IMR-90 (cell line): ENCODE measurements around the gene TMX1. TPM values are rescaled to one million over a fixed set of nuclear protein-coding genes. Genes with fewer than 3 reads are reported as not detected.

Experiments
- ATAC-seq: fragments of 200-7000 bp; cut with Tn5 transposase; 2 replicates; pipeline ENCODE4 v1.9.1; 2020; ENCODE audit warnings: low read depth, mild to moderate bottlenecking, moderate library complexity
- BruUV-seq: library from RNA; stranded (reverse); fragments of 400-500 nt; replicated peaks from 2 replicates; lab custom pipeline; 2021; lab: Mats Ljungman, UMichigan
- CTCF ChIA-PET: fragments of 300-600 bp; formaldehyde crosslinking; extraction: SDS; loops from one replicate; lab custom pipeline; 2021; ENCODE audit warnings: antibody characterized with exemption; lab: Yijun Ruan, JAX
- POLR2A ChIA-PET: fragments of 300-600 bp; sonication (Branson Sonifier 250); formaldehyde crosslinking; loops from one replicate; lab custom pipeline; 2022; ENCODE audit warnings: antibody characterized with exemption; ENCODE audit not compliant: unreplicated experiment; lab: Charles Lee
- DNase-seq: peaks from one replicate; pipeline ENCODE4 v3.0.0; 2013
- H2AFZ ChIP-seq: replicated peaks from 2 replicates; pipeline ENCODE3; 2013; ENCODE audit warnings: low read length, mild to moderate bottlenecking; ENCODE audit not compliant: poor library complexity
- H2AK5ac ChIP-seq: 2 replicates; pipeline ENCODE4 v1.6.1; 2013; ENCODE audit warnings: low read depth, low read length, inconsistent platforms
- H2AK9ac ChIP-seq: replicated peaks from 2 replicates; pipeline ENCODE3; 2013; ENCODE audit warnings: mild to moderate bottlenecking, low read depth, low read length, moderate library complexity; ENCODE audit not compliant: poor library complexity
- H2BK120ac ChIP-seq: 2 replicates; pipeline ENCODE4 v1.6.1; 2013; ENCODE audit warnings: low read depth, low read length, inconsistent platforms
- H2BK15ac ChIP-seq: 3 replicates; pipeline ENCODE4 v1.6.1; 2013; ENCODE audit warnings: low read depth, low read length, inconsistent platforms
- H2BK20ac ChIP-seq: 2 replicates; pipeline ENCODE4 v1.6.1; 2013; ENCODE audit warnings: low read depth, mild to moderate bottlenecking, inconsistent platforms, low read length, moderate library complexity
- H2BK5ac ChIP-seq: 2 replicates; pipeline ENCODE4 v1.6.1; 2013; ENCODE audit warnings: mild to moderate bottlenecking, low read depth, low read length, inconsistent platforms; ENCODE audit not compliant: poor library complexity, severe bottlenecking
- H3K14ac ChIP-seq: replicated peaks from 2 replicates; pipeline ENCODE4 v1.6.1; 2013; ENCODE audit warnings: low read depth, low read length, inconsistent platforms
- H3K18ac ChIP-seq: 2 replicates; pipeline ENCODE4 v1.6.1; 2013; ENCODE audit warnings: low read depth, low read length, control low read depth
- H3K23ac ChIP-seq: 2 replicates; pipeline ENCODE4 v1.6.1; 2013; ENCODE audit warnings: low read depth, low read length, inconsistent platforms
- H3K27ac ChIP-seq: 2 replicates; pipeline ENCODE4 v1.5.1; 2013; ENCODE audit warnings: mild to moderate bottlenecking, control low read depth, low read length; ENCODE audit not compliant: insufficient read depth
- H3K27me3 ChIP-seq: 2 replicates; pipeline ENCODE4 v1.6.1; 2013; ENCODE audit warnings: low read length; ENCODE audit not compliant: control insufficient read depth, insufficient read depth
- H3K36me3 ChIP-seq: 2 replicates; pipeline ENCODE4 v1.6.1; 2013; ENCODE audit warnings: low read length, mixed read lengths; ENCODE audit not compliant: control insufficient read depth, insufficient read depth
- H3K4ac ChIP-seq: 2 replicates; pipeline ENCODE4 v1.6.1; 2013; ENCODE audit warnings: low read depth, low read length, inconsistent platforms
- H3K4me1 ChIP-seq: 2 replicates; pipeline ENCODE4 v1.6.1; 2013; ENCODE audit warnings: low read length, mixed read lengths; ENCODE audit not compliant: control insufficient read depth, insufficient read depth
- H3K4me2 ChIP-seq: 2 replicates; pipeline ENCODE4 v1.6.1; 2013; ENCODE audit warnings: low read depth, mild to moderate bottlenecking, control low read depth, low read length, moderate library complexity
- H3K4me3 ChIP-seq: 2 replicates; pipeline ENCODE4 v1.5.1; 2013; ENCODE audit warnings: low read depth, mild to moderate bottlenecking, control low read depth, low read length, moderate library complexity; ENCODE audit not compliant: insufficient read depth
- H3K56ac ChIP-seq: 2 replicates; pipeline ENCODE4 v1.6.1; 2013; ENCODE audit warnings: low read length, inconsistent platforms; ENCODE audit not compliant: insufficient read depth; ENCODE audit errors: extremely low read depth
- H3K79me1 ChIP-seq, 2 experiments: 2 replicates each; pipeline ENCODE4 v1.6.1; 2013; ENCODE audit warnings: low read length in 2 of 2, inconsistent platforms in 1 of 2, low read depth in 1 of 2
- H3K9ac ChIP-seq: 2 replicates; pipeline ENCODE4 v1.6.1; 2013; ENCODE audit warnings: low read depth, low read length, control low read depth
- H3K9me1 ChIP-seq: 2 replicates; pipeline ENCODE4 v1.6.1; 2013; ENCODE audit warnings: low read length, inconsistent platforms; ENCODE audit not compliant: insufficient read depth
- H3K9me3 ChIP-seq: 2 replicates; pipeline ENCODE4 v1.6.1; 2013; ENCODE audit warnings: low read length; ENCODE audit not compliant: control insufficient read depth, insufficient read depth
- H4K20me1 ChIP-seq: 2 replicates; pipeline ENCODE4 v1.6.1; 2013; ENCODE audit warnings: low read length, inconsistent platforms; ENCODE audit not compliant: insufficient read depth
- H4K5ac ChIP-seq: 2 replicates; pipeline ENCODE4 v1.6.1; 2013; ENCODE audit warnings: mild to moderate bottlenecking, low read depth, low read length, control low read depth
- H4K8ac ChIP-seq, 2 experiments: 2 replicates each; pipeline ENCODE4 v1.6.1; 2013; ENCODE audit warnings: low read depth in 2 of 2, low read length in 2 of 2, control low read depth in 1 of 2, inconsistent platforms in 1 of 2
- H4K91ac ChIP-seq: 2 replicates; pipeline ENCODE4 v1.6.1; 2013; ENCODE audit warnings: low read depth, low read length, inconsistent platforms; ENCODE audit not compliant: insufficient read depth
- BHLHE40 ChIP-seq: fragments of 150-350 bp; IDR thresholded peaks from 2 replicates; pipeline ENCODE4 v1.6.1; 2016; ENCODE audit warnings: mild to moderate bottlenecking, low read depth, low read length
- CEBPB ChIP-seq: IDR thresholded peaks from 2 replicates; pipeline ENCODE4 v1.6.1; 2012; ENCODE audit warnings: low read depth, low read length, improper control_type of control experiment
- CHD1 ChIP-seq: IDR thresholded peaks from 2 replicates; pipeline ENCODE4 v1.6.1; 2012; ENCODE audit warnings: low read depth, low read length, improper control_type of control experiment
- FOS ChIP-seq: fragments of 150-350 bp; IDR thresholded peaks from 2 replicates; pipeline ENCODE4 v1.6.1; 2016; ENCODE audit warnings: low read depth, low read length
- MAFK ChIP-seq: IDR thresholded peaks from 2 replicates; pipeline ENCODE4 v1.6.1; 2012; ENCODE audit warnings: low read depth, low read length, improper control_type of control experiment
- MAZ ChIP-seq: IDR thresholded peaks from 2 replicates; pipeline ENCODE4 v1.6.1; 2012; ENCODE audit warnings: low read depth, mild to moderate bottlenecking, low read length, improper control_type of control experiment, moderate library complexity, borderline replicate concordance
- MXI1 ChIP-seq: IDR thresholded peaks from 2 replicates; pipeline ENCODE4 v1.6.1; 2012; ENCODE audit warnings: low read depth, mild to moderate bottlenecking, low read length, moderate library complexity, borderline replicate concordance
- NFE2L2 ChIP-seq: fragments of 150-350 bp; IDR thresholded peaks from 2 replicates; pipeline ENCODE4 v1.6.1; 2016; ENCODE audit warnings: low read depth, mild to moderate bottlenecking, low read length
- POLR2A ChIP-seq: IDR thresholded peaks from 2 replicates; pipeline ENCODE4 v1.6.1; 2012; ENCODE audit warnings: mild to moderate bottlenecking, low read depth, low read length
- RAD21 ChIP-seq: IDR thresholded peaks from 2 replicates; pipeline ENCODE4 v1.6.1; 2012; ENCODE audit warnings: low read length, improper control_type of control experiment
- RCOR1 ChIP-seq: IDR thresholded peaks from 2 replicates; pipeline ENCODE4 v1.6.1; 2012; ENCODE audit warnings: mild to moderate bottlenecking, low read length, improper control_type of control experiment; ENCODE audit not compliant: insufficient replicate concordance
- RFX5 ChIP-seq: IDR thresholded peaks from 2 replicates; pipeline ENCODE4 v1.8.0; 2012; ENCODE audit warnings: low read depth, mild to moderate bottlenecking, low read length, moderate library complexity
- SMC3 ChIP-seq: fragments of 150-350 bp; IDR thresholded peaks from 2 replicates; pipeline ENCODE4 v1.6.1; 2016; ENCODE audit warnings: low read depth, mild to moderate bottlenecking, antibody characterized with exemption, low read length, moderate library complexity
- WGBS, 2 experiments: methylation state at CpG; one replicate each; pipeline versions ENCODE4 v1.1.5 to v1.1.7; 2013; ENCODE audit warnings: missing lambda C conversion rate in 2 of 2; ENCODE audit not compliant: insufficient read length in 1 of 2; ENCODE audit errors: extremely low coverage in 2 of 2; 5-methylcytosine and 5-hydroxymethylcytosine counted together
- dilution Hi-C: fragments of 300-500 bp; cut with HindIII; formaldehyde crosslinking; loops from one replicate; pipeline ENCODE4 v1.14.3; 2018; ENCODE audit warnings: low sequenced_read_pairs; ENCODE audit not compliant: unreplicated experiment
- in situ Hi-C: fragments of 300-500 bp; cut with MboI; formaldehyde crosslinking; loops from 3 replicates; pipeline ENCODE4 v1.14.3; 2019; ENCODE audit warnings: low sequenced_read_pairs, inconsistent platforms, mixed read lengths
- intact Hi-C: fragments of 100-400 bp; cut with micrococcal nuclease; formaldehyde crosslinking; loops from 2 replicates; pipeline ENCODE4 v1.10.0; 2022
- polyA plus RNA-seq, 3 experiments: library from polyadenylated mRNA; depleted of rRNA; stranded (reverse); fragments of >200 nt; gene quantifications; 2 replicates each; pipeline ENCODE4 v1.2.3, GENCODE V29; 2012; ENCODE audit warnings: low replicate concordance in 1 of 3
- total RNA-seq: library from RNA; depleted of rRNA; stranded (reverse); fragments of >200 nt; gene quantifications from 2 replicates; pipeline ENCODE4 v1.2.3, GENCODE V29; 2012
- TF ChIP-seq, protein P1 (sequence below): conservative IDR thresholded peaks from 2 replicates; pipeline ENCODE4 v1.5.1; 2012; ENCODE audit warnings: mild to moderate bottlenecking, low read depth, low read length, improper control_type of control experiment
- TF ChIP-seq, protein P2 (sequence below): fragments of 150-350 bp; IDR thresholded peaks from 2 replicates; pipeline ENCODE4 v1.6.1; 2017; ENCODE audit warnings: mild to moderate bottlenecking, antibody characterized with exemption, low read length, low read depth
- TF ChIP-seq, protein P3 (sequence below): fragments of 150-350 bp; IDR thresholded peaks from 2 replicates; pipeline ENCODE4 v1.6.1; 2016; ENCODE audit warnings: low read depth, mild to moderate bottlenecking, low read length, moderate library complexity, borderline replicate concordance

The TMX1 gene
- total and polyA plus RNA-seq, 2 of the 4 experiments (the other 2 are of a cell fraction): 15.3 to 24.7 TPM

DNA sequence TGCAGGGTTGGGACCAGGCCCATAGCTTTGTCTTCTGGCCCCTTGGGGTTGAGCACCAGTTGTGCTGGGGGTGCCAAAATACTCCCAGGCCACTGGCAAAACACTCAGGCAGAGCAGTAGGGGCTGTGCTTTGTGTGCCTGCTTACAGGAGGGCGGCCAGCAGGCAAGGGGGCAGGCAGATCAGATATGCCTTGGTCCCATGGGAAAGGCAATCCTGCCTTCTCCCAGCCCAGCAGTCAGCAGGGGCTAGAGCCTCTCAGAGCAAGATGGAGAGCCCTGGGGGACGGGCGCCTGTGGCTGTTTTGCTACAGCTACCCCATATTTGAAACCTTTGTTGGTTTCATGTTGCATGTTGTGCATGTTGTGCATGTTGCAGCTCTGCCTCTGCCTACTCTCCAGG lies 36.2 kb upstream of the TMX1 start:
- WGBS, 2 experiments: 100% methylated on average over 1 of the region's 3 CpGs; no CpG with 5 or more reads in 1 of the 2 experiments
- H2AK9ac ChIP-seq: no peak overlapping the region
- CTCF ChIA-PET: no interaction called here

More for the DNA sequence above, 36.2 kb upstream of the TMX1 start:
- H3K27ac ChIP-seq: no peak overlapping the region
- H2BK20ac ChIP-seq: no peak overlapping the region
- POLR2A ChIA-PET: no interaction called here
- H3K9ac ChIP-seq: no peak overlapping the region
- no peak overlapping the region for H2AFZ ChIP-seq
- no peaks in the 10 kb centered on the region for H3K9me1 ChIP-seq
- in situ Hi-C loops: loop anchor here (25.0 kb wide), 1 partner anchor 617 kb away; no protein-coding TSS in a partner anchor
- H2BK15ac ChIP-seq: no peak overlapping the region
- H4K5ac ChIP-seq: no peak overlapping the region
- dilution Hi-C loops: no loop called here
- DNase-seq (no peak), ATAC-seq (no peak)
- H3K79me1 ChIP-seq: no peaks in the 10 kb centered on the region
- H3K4me2 ChIP-seq: no peak overlapping the region
- H2BK120ac ChIP-seq: no peak overlapping the region
- H3K23ac ChIP-seq: no peak overlapping the region
- no peak for TF ChIP-seq POLR2A
- no peak for TF ChIP-seq RAD21
- no peak for TF ChIP-seq BHLHE40
- TF ChIP-seq FOS: no peak
- no peak for TF ChIP-seq RFX5
- TF ChIP-seq NFE2L2: no peak
- no peak for TF ChIP-seq RCOR1
- TF ChIP-seq, protein P1, sequence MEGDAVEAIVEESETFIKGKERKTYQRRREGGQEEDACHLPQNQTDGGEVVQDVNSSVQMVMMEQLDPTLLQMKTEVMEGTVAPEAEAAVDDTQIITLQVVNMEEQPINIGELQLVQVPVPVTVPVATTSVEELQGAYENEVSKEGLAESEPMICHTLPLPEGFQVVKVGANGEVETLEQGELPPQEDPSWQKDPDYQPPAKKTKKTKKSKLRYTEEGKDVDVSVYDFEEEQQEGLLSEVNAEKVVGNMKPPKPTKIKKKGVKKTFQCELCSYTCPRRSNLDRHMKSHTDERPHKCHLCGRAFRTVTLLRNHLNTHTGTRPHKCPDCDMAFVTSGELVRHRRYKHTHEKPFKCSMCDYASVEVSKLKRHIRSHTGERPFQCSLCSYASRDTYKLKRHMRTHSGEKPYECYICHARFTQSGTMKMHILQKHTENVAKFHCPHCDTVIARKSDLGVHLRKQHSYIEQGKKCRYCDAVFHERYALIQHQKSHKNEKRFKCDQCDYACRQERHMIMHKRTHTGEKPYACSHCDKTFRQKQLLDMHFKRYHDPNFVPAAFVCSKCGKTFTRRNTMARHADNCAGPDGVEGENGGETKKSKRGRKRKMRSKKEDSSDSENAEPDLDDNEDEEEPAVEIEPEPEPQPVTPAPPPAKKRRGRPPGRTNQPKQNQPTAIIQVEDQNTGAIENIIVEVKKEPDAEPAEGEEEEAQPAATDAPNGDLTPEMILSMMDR: no peak
- TF ChIP-seq, protein P2, sequence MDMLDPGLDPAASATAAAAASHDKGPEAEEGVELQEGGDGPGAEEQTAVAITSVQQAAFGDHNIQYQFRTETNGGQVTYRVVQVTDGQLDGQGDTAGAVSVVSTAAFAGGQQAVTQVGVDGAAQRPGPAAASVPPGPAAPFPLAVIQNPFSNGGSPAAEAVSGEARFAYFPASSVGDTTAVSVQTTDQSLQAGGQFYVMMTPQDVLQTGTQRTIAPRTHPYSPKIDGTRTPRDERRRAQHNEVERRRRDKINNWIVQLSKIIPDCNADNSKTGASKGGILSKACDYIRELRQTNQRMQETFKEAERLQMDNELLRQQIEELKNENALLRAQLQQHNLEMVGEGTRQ: no peak
- no peak for TF ChIP-seq MXI1
- TF ChIP-seq, protein P3, sequence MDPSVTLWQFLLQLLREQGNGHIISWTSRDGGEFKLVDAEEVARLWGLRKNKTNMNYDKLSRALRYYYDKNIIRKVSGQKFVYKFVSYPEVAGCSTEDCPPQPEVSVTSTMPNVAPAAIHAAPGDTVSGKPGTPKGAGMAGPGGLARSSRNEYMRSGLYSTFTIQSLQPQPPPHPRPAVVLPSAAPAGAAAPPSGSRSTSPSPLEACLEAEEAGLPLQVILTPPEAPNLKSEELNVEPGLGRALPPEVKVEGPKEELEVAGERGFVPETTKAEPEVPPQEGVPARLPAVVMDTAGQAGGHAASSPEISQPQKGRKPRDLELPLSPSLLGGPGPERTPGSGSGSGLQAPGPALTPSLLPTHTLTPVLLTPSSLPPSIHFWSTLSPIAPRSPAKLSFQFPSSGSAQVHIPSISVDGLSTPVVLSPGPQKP: no peak
- no peak for TF ChIP-seq CEBPB
- no peak for TF ChIP-seq MAFK
- no peak for TF ChIP-seq SMC3
- TF ChIP-seq MAZ: no peak
- no peak for TF ChIP-seq CHD1
- no peak overlapping the region for H4K8ac ChIP-seq
- no peak overlapping the region for H3K56ac ChIP-seq
- H3K4ac ChIP-seq: no peak overlapping the region
- intact Hi-C loops: loop anchor here (5.0 kb wide), 1 partner anchor 57 kb away; no protein-coding TSS in a partner anchor
- no peak overlapping the region for H4K91ac ChIP-seq
- BruUV-seq: no TSS peak
- no peak overlapping the region for H2AK5ac ChIP-seq
- no peak overlapping the region for H3K18ac ChIP-seq
- no peak overlapping the region for H3K14ac ChIP-seq
- no peaks in the 10 kb centered on the region for H4K20me1 ChIP-seq
- H3K9me3 ChIP-seq: no peaks in the 10 kb centered on the region
- no peaks in the 10 kb centered on the region for H3K4me1 ChIP-seq
- H3K36me3 ChIP-seq: no peaks in the 10 kb centered on the region
- no peak overlapping the region for H3K4me3 ChIP-seq
- H3K27me3 ChIP-seq: peaks cover 37% of the 10 kb centered on the region
- H2BK5ac ChIP-seq: no peak overlapping the region
